ENCODE results near the gene IGFBP5.

- TF ChIP-seq CTCF (conservative IDR thresholded peaks at IDR 0.05; ENCODE audit: low read length) (no peak), EZH2phosphoT487 (IDR thresholded peaks at IDR 0.05; ENCODE audit: borderline replicate concordance, low read depth, low read length) (no peak)
These were observed 6.0 kb downstream of the IGFBP5 start for GRCh38 chr2:216689397-216689796.
